ENCODE data around the gene ZNF165.

ZNF165 gene

GRCh38 chr6:28124350-28124970 lies 44.1 kb downstream of the ZNF165 start, which contains the start of gene ZSCAN16 (continued):
- TF ChIP-seq ATF2 (tag by site-specific recombination; IDR thresholded peaks at IDR 0.05; ENCODE audit: low read depth) (no peak), SETDB1 (IDR thresholded peaks at IDR 0.05; ENCODE audit: insufficient read length, low read length) (no peak), ZBTB26 (tag by site-specific recombination; optimal IDR thresholded peaks at IDR 0.05) (peak; percentile 24), ZNF639 (tag by site-specific recombination; IDR thresholded peaks at IDR 0.05) (peak; percentile 50; the same call in 1 of the 2 replicates), PRDM10 (tag by site-specific recombination; IDR thresholded peaks at IDR 0.05) (peak; percentile 90), EGR2 (tag by site-specific recombination; IDR thresholded peaks at IDR 0.05; ENCODE audit: low read depth) (no peak), ZEB2 (tag by site-specific recombination; IDR thresholded peaks at IDR 0.05) (peak; percentile 81; the same call in 1 of the 2 replicates), ELK4 (IDR thresholded peaks at IDR 0.05; ENCODE audit: borderline replicate concordance, low read depth, low read length) (peak; percentile 74; the same call in 1 of the 2 replicates), ZBTB20 (tag by site-specific recombination; IDR thresholded peaks at IDR 0.05) (peak; percentile 89), GLI2 (tag by site-specific recombination; IDR thresholded peaks at IDR 0.05; ENCODE audit: borderline replicate concordance, low read depth) (no peak), ZNF629 (tag by site-specific recombination; IDR thresholded peaks at IDR 0.05) (peak; percentile 68), ZNF24 (tag by site-specific recombination; IDR thresholded peaks at IDR 0.05) (peak; percentile 47; the same call in 1 of the 2 replicates), REST (tag by site-specific recombination; IDR thresholded peaks at IDR 0.05) (peak; percentile 55), SP2 (tag by site-specific recombination; IDR thresholded peaks at IDR 0.05) (peak; percentile 86), ZNF600 (tag by site-specific recombination; IDR thresholded peaks at IDR 0.05) (0 out of 2 replicates have a peak, but pooled peaks have one; percentile 34), KLF9 (tag by site-specific recombination; IDR thresholded peaks at IDR 0.05; ENCODE audit: low read depth) (peak; percentile 60; the same call in 1 of the 2 replicates), ZNF560 (tag by site-specific recombination; IDR thresholded peaks at IDR 0.05; ENCODE audit: borderline replicate concordance) (no peak), ZNF843 (tag by site-specific recombination; IDR thresholded peaks at IDR 0.05) (peak; percentile 48; the same call in 1 of the 2 replicates)

Measured in HEK293 (cell line).